ENCODE data around the gene HLA-DQA1. TPM values are rescaled to one million over a fixed set of nuclear protein-coding genes. Genes with fewer than 3 reads are reported as not detected.
"Not testable (repeated sequence)": the region's sequence is repeated elsewhere in the genome, so short reads cannot be mapped to it uniquely, and the experiment has no call there.

The HLA-DQA1 gene
- total RNA-seq, 4 donors from 2014 or later, result 0.31 to 9.0 (median 5.1) TPM

DNA sequence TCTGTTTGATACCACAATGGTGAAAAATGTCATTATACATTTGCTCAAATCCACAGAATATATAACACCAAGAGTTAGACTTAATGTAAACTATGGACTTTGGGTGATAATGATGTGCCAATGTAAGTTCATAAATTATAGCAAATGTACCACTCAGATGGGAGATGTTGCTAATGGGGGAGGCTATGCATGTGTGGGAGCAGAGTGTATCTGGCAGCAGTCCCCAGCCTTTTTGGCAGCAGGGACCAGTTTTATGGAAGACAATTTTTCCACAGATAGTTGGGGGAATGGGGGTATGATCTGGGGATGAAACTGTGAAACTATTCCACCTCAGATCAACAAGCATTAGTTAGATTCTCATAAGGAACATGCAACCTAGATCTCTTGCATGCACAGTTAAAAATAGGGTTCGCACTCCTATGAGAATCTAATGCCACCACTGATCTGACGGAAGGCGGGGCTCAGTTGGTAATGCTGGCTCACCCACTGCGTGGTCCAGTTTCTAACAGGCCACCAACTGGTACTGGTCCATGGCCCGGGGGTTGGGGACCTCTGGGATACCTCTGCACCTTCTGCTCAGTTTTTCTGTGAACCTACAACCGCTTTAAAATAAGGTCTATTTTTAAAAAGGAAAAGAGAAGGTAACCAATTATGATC is 8.0 kb downstream of the HLA-DQA1 start:
- no peak for DNase-seq
- H3K9me3 ChIP-seq, result no peaks in the 10 kb centered on the region
- H3K27me3 ChIP-seq, result no peaks in the 10 kb centered on the region
- H3K4me3 ChIP-seq, result no peak overlapping the region
- intact Hi-C loops (cut with DNase I), result no loop called here
- no peak overlapping the region for H3K27ac ChIP-seq
- TF ChIP-seq POLR2A (IDR thresholded peaks at IDR 0.05), result no peak
- TF ChIP-seq, protein P1, sequence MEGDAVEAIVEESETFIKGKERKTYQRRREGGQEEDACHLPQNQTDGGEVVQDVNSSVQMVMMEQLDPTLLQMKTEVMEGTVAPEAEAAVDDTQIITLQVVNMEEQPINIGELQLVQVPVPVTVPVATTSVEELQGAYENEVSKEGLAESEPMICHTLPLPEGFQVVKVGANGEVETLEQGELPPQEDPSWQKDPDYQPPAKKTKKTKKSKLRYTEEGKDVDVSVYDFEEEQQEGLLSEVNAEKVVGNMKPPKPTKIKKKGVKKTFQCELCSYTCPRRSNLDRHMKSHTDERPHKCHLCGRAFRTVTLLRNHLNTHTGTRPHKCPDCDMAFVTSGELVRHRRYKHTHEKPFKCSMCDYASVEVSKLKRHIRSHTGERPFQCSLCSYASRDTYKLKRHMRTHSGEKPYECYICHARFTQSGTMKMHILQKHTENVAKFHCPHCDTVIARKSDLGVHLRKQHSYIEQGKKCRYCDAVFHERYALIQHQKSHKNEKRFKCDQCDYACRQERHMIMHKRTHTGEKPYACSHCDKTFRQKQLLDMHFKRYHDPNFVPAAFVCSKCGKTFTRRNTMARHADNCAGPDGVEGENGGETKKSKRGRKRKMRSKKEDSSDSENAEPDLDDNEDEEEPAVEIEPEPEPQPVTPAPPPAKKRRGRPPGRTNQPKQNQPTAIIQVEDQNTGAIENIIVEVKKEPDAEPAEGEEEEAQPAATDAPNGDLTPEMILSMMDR (IDR thresholded peaks at IDR 0.05), result no peak
- 28 to 48% methylated on average over 5 of the region's 6 CpGs for whole genome bisulfite sequencing, 2 donors
- no peaks in the 10 kb centered on the region for H3K4me1 ChIP-seq
- no peaks in the 10 kb centered on the region for H3K36me3 ChIP-seq

- DNase-seq, result no peak
- Histone ChIP-seq H3K36me3 (no peaks in the 10 kb centered on the region), H3K27me3 (no peaks in the 10 kb centered on the region), H3K4me1 (no peaks in the 10 kb centered on the region), H3K4me3 (no peak overlapping the region), H3K9me3 (no peaks in the 10 kb centered on the region), H3K27ac (no peak overlapping the region)
- 0% methylated on average over 2 of the region's 2 CpGs for WGBS, 2 donors
- TF ChIP-seq, protein P1 (IDR thresholded peaks at IDR 0.05), result no peak
- TF ChIP-seq POLR2A (IDR thresholded peaks at IDR 0.05), result no peak
- intact Hi-C loops (cut with DNase I), result no loop called here
Observed at GRCh38 chr6:32655203-32655710, 18.1 kb downstream of the HLA-DQA1 start.

DNA sequence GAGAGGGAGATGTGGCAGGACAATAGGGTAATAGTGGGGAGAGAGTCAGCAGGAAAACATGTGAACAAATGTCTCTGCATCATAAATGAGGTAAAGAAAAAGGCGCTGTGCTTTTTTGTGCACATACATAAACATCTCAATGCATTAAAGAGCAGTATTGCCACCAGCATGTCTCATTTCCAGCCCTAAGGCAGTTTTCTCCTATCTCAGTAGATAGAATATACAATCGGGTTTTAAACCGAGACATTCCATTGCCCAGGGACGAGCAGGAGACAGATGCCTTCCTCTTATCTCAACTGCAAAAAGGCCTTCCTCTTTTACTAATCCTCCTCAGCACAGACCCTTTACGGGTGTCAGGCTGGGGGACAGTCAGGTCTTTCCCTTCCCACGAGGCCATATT is 20.1 kb downstream of the HLA-DQA1 start:
- H3K27me3 ChIP-seq; H3K4me3 ChIP-seq; intact Hi-C loops (cut with DNase I); H3K9me3 ChIP-seq; H3K36me3 ChIP-seq; H3K4me1 ChIP-seq; H3K27ac ChIP-seq; DNase-seq: not testable (repeated sequence)
- WGBS, 2 donors, result no CpG with 5 or more reads among the region's 6 CpGs

- H3K27ac ChIP-seq; H3K36me3 ChIP-seq; H3K27me3 ChIP-seq; H3K4me1 ChIP-seq; H3K9me3 ChIP-seq; H3K4me3 ChIP-seq; intact Hi-C loops (cut with DNase I); DNase-seq: not testable (repeated sequence)
Observed at GRCh38 chr6:32657819-32658218, 20.6 kb downstream of the HLA-DQA1 start.

DNA sequence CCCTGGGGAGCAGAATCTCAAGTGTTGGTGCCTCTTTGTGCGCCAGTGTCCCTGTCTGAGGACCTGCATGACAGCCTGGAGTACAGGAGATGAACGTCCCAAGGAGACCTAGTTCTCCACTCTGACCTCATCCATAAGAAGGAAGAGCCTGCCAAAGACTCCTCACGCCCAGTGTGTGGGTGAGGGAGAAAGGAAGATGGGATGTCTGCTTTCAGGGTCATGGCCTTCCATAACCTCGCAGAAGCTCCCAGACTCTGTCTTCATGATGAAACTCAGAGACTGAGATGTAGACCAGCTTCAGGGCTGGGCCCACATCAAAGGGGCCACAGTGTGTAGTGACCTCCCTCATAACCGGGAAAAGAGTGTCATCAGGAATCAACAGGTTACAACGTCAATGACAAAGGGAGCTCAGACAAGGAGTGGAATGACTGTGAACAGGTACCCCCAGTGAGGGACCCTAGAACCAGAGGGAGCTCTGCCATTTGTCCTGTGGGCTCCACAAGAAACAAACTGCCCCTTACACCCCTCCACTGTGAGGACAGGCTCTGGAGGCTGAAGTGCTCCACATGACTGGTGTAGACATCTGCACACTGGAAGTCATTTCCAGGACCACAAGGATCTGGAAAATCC is 21.2 kb downstream of the HLA-DQA1 start:
- H3K36me3 ChIP-seq, result no peaks in the 10 kb centered on the region
- WGBS, 2 donors, result 73 to 84% methylated on average over 4 of the region's 6 CpGs
- no peaks in the 10 kb centered on the region for H3K4me1 ChIP-seq
- H3K4me3 ChIP-seq, result no peak overlapping the region
- H3K9me3 ChIP-seq, result no peaks in the 10 kb centered on the region
- no peak overlapping the region for H3K27ac ChIP-seq
- no peaks in the 10 kb centered on the region for H3K27me3 ChIP-seq
- intact Hi-C loops (cut with DNase I), result no loop called here
- no peak for DNase-seq
- TF ChIP-seq POLR2A (IDR thresholded peaks at IDR 0.05), result no peak
- TF ChIP-seq, protein P1 (IDR thresholded peaks at IDR 0.05), result no peak

GRCh38 chr6:32659856-32660595 is 22.8 kb downstream of the HLA-DQA1 start:
- Histone ChIP-seq H3K4me3 (no peak overlapping the region), H3K4me1 (no peaks in the 10 kb centered on the region), H3K9me3 (no peaks in the 10 kb centered on the region), H3K36me3 (no peaks in the 10 kb centered on the region), H3K27ac (no peak overlapping the region), H3K27me3 (no peaks in the 10 kb centered on the region)
- DNase-seq, result no peak
- intact Hi-C loops (cut with DNase I), result no loop called here
- 44 to 46% methylated on average over 3 to 4 of the region's 4 CpGs for WGBS, 2 donors
- TF ChIP-seq, protein P1 (IDR thresholded peaks at IDR 0.05), result no peak
- TF ChIP-seq POLR2A (IDR thresholded peaks at IDR 0.05), result no peak
